ENCODE measurements around the gene CD164L2.
A peak's percentile ranks its signal among the peaks of the same experiment; 100 is the strongest.

CD164L2 gene

DNA sequence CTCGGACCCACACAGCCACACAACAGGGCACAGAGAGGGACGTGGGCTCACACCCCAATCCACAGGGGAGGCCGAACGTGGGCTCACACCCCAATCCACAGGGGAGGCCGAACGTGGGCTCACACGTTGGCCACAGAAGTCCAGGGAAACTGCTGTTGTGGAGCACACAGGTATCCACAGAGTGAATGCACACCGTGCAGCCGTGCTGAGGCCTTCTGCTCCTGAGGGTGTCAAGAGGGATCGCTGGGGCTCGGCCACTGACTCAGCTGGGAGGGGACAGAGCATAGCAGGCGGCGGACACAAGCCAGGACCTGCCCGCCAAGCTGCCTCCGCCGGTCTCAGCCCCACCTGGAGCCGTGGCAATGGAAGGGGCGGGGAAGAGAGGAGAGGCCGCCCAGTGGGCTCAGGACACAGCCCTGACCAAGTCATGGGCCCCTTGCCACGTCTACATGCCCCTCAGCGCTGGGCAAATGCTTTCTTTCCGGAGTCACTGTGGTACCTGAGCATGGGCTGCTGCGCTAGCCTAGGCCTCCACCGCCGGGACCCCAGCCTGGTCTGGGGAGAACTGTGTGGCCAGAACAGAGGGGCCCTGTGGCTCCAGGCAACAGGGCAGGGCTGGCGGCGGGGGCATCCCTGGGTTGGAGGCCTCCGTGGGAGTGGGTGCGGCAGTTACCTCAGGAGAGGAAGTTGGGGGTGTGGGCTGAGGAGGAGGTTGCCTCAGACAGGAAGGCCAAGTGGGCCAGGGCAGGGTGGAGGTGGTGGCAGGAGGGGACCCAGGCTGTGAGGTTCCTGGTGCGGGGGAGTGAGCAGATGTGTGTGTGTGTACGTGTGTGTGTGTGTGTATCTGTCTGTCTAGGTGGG, 40.1 kb downstream of the CD164L2 start:
- DNase-seq = peak; percentile 72

DNA sequence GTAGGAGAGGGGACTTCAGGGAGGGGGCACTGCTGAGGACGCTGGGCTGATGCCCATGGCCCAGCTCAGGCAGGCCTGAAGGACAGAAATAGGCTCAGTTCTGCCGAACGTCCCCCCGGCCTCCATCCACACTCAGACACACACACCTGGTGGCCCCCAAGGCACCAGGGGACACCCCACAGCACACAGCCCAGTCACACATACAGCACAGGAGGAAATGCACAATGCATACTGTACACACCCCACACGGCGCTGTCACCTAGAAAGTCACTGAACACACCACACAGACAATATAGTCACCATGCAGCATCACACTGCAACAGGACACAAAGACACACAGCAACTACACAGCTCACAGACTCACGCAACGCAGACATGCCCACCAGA, 40.7 kb downstream of the CD164L2 start:
- no peak for DNase-seq

DNA sequence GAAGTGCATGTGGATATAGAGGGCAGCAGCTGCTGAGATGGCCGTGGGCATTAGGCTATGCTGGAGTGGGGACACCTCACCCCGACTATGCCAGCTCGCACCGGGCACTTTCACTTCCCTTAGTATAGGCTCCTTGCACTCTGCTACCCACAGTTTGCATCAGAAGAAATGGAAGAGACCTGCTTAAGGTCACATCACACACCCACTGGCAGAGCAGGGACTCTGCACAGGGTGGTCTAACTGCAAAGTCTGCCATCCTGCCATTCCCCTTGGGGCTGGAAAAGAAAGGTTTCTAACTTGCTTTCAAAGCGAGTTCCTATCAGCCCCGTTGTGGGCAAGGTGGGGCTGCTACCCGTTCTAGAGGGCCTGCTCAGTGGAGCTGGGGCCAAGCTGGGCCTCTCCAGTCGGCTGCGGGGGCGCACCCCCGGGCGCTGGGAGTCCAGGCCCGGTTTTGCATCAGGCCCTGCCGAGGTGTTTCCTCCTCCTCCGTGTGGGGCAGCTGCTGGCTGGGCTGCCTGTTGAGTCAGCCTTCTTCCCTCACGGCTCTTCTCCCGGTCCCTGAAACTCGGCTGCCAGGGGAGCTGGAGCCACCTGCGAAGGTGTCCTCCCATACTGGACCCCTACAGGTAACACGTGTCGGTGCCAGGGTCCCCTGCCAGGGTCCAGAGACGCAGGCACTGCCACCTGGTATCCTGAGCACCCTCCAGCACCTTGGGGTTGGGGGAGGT, 41.4 kb downstream of the CD164L2 start, which contains the start of gene SYTL1:
SYTL1 (plus strand) TSS at position 498 of the 728 bp plus-strand sequence. CDS start 3,313 bp downstream, outside the sequence.
- peak; percentile 50 for DNase-seq

DNA sequence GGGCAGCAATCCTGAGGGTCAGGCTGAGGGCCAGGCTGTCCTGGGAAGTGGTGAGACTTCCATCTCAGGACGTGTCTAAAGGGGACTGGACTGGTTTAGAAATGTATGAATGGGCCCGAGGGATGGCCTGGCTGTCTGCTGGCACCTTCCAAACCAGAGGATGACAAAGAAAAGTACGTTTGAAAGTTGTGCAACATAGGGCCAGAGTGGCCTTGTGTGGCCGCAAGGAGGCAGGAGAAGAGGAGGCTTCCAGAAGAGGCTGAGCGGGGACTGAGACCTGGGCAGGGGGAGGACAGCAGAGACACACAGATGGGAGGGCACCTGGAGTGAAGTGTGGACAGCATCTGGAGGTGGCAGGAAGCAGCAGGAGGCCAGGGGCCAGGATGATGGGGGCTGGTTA, 43.9 kb downstream of the CD164L2 start:
- DNase-seq = no peak

DNA sequence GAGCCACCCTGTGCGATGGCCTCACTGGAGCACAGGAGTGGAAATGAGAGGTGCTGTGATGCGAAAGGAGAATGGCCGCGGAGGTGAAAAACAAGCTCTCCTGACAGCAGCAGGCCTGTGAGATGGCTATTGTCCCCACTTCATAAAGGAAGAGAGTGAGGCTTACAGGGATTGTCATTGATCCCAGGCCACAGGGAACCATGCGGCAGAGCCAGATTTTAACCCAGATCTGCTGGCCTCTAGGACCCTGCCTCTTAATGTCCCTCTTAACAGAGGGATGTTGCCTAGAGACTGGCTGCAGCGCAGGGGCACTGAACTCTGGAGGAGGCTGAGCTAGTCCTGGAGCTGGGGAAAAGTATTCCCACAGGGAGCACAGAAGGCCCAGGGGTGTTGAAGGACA, 44.4 kb downstream of the CD164L2 start:
- no peak for DNase-seq

DNA sequence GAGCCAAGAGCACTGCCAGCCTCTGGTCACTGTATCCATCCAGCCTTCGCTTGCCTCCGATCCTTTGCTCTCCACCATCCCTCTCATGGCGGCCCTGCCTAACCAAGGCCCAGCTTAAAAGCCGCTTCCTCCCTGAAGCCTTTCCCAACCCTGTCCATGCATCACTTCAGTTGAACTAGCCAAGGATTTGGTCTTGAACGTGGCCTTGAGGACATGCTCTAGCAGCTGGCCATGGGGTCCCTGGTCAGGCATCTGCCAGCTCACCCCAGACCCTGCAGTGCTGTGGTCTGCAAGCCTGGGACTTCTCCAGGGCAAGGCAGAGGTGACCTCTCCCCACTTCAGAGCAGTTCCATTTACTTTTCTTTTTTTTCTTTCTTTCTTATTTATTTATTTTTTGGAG, 46.4 kb downstream of the CD164L2 start:
- DNase-seq = no peak

DNA sequence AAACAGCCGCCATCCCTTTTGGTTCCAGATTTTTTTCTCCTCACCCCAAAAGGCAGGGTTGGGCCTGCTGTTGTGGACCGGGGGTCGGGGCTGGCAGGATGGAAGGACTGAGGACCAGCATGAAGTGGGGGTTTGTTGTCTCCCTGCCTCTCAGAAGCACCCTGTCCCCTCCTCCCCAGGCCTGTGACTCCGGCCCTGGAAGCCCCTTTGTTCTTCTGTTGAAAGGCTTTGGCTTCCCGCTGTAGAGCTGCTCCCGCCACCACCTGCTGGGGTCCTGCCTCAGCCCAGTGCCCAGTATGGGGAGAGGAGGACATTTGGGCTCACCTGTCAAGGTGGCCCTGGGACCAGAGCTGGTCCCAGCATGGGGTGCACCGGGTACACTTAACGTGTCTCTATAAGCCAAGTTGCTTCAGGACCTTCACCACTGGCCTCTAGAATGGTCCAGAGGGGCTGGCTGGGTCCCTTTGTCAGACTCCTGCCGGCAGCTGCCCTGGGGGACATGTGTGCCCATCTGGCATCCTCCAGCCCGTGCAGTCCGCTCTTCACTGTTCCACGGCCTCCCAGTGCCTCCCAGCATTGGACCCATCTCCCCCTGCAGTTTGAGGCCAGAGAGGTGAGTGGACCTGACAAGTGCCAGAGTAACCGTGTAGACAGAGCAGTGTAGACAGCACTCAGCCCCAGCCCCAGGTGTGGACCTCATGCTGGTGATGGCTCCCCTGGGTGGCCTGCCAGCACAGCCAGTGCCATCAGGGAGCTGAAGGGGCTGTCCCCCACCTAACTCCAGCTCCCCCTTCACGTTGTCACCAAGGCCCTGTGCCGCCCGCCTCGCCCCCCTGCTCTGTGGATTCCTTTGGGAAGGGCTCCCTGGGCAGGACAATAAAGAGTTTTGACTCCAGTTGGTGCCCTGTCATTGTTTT, 47.4 kb downstream of the CD164L2 start:
- no peak for DNase-seq

DNA sequence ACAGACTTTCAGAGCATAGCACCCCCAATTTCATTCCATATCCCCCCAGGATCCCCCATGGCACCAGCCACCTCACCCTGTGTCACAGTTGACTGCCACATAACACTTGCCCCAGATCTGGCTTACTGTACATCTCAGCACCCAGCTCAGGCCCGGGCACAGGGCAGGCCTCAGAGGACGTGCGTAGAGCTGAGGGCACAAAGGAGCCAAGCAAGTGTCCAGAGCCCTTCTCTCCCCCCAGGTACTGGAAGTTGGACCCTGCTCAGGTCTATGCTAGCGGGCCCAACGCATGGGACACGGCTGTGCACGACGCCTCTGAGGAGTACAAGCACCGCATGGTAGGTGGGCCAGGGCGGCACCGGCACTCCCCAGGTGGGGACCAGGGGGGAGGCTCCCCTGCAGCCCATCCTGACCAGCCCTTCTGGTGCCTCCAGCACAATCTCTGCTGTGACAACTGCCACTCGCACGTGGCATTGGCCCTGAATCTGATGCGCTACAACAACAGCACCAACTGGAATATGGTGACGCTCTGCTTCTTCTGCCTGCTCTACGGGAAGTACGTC, 49.3 kb downstream of the CD164L2 start:
- no peak for DNase-seq

DNA sequence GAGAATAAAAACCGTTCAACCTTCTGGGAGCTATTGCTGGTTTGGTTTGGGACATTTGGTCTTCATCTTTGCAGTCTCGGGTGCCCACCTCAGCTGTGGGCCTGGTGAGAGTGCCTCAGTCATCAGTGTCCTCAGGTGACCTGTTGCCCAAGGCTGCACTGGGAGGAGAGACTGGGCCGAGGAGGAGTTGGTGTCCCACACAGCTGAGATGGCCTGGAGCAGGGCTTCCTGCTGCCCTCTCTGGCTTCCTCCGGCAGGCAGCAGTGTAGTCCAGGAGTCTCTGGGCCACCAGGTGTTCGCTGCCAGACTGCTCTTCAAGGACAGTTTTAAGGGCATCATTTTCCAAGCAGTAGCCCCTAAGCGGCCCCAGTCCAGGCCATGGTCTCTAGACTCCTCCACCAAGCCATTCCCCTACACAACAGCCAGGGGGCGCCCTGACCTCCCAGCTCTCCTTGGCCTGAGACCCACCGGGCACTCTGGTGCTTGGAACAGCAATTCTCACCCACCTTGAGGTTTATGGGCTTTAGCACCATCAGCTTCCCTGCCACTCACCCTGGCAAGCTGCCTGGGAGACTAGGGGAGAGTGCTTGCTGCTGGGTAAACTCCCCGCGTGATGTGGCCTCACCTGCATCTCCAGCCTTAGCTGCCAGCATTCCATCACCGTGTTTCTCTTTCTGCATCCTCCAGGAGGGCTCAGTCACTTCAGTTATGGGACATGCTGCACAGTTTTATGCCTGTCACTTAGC, 50.4 kb downstream of the CD164L2 start:
- peak; percentile 65 for DNase-seq

DNA sequence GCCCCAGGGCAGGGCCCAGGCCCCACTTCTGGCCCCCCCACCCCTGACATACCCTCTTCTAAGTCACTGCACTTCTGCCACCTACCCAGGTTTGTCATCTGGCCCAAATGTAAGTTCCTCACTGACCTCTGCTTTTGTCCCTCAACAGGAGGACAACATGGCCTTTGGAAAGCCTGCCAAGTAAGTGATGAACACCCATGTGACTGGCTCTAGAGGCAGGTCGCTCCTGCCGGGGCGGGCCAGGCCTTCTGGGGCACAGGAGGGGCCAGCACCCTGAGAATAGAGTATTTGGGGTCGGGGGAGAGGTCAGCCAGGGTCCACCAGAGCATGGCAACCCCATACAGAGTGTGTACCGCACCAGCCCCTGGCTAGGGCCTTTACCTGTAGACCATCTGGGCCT, 51.2 kb downstream of the CD164L2 start:
- no peak for DNase-seq

DNA sequence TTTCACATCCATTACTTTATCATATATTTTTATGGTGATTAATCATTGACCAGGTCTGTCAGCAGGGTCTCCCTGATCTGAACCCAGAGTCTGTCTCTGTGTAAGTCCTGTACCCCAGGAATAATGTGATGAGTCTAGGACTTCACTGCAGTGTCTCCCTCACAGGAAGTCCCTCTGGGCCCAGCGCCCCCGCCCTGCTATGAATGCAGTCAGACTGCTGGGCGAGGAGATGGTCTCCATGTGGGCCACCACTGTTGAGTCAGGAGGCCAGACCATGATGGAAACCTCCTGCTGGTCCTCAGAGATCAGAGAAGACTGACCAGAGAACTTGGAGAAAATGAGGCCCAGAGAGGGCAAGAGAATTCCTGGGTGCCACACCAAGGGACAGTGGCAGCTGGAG, 51.7 kb downstream of the CD164L2 start:
- no peak for DNase-seq

DNA sequence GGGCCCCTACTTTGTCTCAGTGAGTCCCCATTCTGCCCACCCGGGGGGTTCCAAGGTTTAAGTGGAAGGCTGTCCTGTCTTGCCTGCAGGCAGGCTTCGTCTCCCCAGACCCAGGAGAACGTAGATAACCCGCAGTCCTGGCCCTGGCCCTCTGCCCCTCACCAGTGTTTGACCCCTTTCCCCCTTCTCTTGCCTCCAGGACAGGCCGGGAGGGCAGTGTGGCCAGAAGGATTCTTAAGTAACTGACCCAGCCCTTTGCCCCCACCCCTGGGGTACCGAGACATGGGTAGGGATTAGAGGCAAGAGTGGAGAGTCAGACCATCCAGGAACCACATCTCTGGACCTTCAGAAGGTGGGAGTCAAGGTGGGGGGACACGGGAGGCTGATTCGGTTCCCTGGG, 52.3 kb downstream of the CD164L2 start:
- no peak for DNase-seq

Measured in T-helper 9 cell (primary cell).